Left renal pelvis (tissue), 4 donors: Measurements from ENCODE around the gene SUGP2. TPM values are rescaled to one million over a fixed set of nuclear protein-coding genes. Genes with fewer than 3 reads are reported as not detected.

Source experiments
- DNase-seq, 4 donors: peaks; one replicate each; pipeline ENCODE4 v3.0.0-alpha.2; 2013; ENCODE audit warnings: low read depth in 4 of 4, low spot score in 3 of 4
- polyA plus RNA-seq, 4 donors: library from polyadenylated mRNA; unstranded; fragments of 120-200 nt; gene quantifications; one replicate each; pipeline ENCODE4 v1.2.1, GENCODE V29; 2013; ENCODE audit not compliant: insufficient read length in 4 of 4

The SUGP2 gene
- polyA plus RNA-seq, result 100 to 1,000 TPM in 2 of 4 donors, 10 to 100 TPM in 2; 78.4 to 133 (median 90.7) TPM

DNA sequence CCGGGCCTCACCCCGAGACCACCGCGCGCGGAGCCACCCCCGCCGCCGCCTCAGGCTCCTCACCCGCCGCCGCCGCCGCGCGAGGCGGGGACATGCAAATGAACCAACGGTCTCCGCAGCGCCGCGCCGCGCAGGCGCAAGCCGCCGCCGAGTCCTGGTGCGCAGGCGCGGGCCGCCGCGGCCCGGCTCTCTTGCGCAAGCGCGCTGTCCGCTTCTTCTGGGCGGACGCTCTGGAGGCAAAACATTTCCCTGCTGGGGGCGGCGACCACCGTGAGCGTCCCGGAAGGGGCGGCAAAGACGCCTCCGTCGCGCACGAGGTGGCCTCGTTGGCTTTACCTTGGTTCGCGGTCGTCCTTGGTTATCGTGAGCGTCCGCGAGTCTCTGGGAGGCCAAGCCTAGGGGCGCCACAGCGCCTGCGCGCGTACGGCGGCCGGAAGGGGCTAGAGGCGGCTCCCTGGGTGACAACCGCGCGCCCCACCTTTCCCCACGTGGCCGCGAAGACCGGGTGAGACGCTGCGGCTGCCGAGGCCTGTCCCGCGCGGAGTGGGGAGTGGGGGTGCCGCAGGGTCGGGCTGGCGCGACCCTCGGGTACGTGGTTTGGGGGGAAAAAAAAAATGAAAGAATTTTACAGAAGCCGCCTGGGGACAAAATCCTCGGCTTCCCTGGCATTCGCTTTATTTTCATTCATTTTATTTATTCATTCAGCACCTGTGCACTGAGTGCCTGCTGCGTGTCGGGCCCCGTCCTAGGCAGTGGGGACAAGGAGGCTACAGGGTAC, at the start of gene SUGP2, which contains the start of gene ARMC6:
TSS of gene SUGP2 (minus strand) at position 92 of the 778 bp plus-strand sequence. CDS start 2,446 bp downstream, outside the sequence.
TSS of gene ARMC6 (plus strand) at position 178 of the 778 bp plus-strand sequence. CDS start 607 bp downstream, outside the sequence.
- DNase-seq, result peak; percentile 77 to 84 (median 80)

DNA sequence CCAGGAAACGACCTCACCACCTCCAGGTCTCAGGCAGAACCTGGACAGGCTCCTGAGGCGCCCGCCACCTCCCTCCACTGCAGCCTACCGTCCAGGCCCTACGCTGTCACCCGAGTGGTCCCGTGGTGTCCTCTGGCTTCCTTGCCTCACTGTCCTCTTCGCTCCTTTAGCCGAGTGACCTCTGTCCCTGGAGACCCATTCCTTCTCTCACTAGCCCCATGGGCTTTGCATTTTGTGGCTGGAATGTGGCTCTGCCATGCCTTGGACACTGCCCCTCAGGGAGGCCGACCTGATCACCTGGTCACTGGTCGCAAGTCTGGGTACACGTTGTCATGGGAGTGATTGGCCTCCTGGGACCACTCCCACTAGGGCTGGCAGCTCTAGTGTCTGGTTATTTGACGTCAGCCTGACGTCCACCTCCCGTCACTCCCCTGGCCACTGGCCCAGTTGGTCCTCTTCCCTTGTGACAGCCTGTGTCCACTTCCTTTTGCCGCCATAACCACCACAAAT, 48.4 kb upstream of the SUGP2 start:
- DNase-seq, result no peak

- DNase-seq, result no peak
Observed at GRCh38 chr19:19079571-19079970, 46.3 kb upstream of the SUGP2 start.

- no peak for DNase-seq
Observed at GRCh38 chr19:19078801-19079200, 45.5 kb upstream of the SUGP2 start.

- DNase-seq, result no peak
Observed at GRCh38 chr19:19077103-19077502, 43.8 kb upstream of the SUGP2 start.

- no peak for DNase-seq
Observed at GRCh38 chr19:19076476-19076875, 43.2 kb upstream of the SUGP2 start.

DNA sequence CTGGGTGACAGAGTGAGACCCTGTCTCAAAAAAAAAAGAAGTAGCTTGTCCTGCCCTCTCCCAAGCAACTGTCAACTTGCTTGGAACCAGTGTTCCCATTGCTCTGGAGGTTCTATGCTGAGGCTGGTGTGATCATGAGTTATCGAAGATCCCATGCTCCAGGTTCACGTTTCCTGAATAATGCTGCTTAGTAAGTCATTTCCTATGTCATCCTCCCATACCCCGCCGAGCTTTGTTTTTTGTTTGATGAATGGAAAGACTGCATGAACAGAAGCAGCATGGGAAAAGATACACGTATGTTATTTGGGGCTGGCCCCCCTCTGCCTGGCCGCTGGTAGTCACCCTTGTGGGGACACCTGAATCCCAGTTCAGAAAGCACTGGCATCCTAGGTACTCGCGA, 41.8 kb upstream of the SUGP2 start:
- no peak for DNase-seq

DNA sequence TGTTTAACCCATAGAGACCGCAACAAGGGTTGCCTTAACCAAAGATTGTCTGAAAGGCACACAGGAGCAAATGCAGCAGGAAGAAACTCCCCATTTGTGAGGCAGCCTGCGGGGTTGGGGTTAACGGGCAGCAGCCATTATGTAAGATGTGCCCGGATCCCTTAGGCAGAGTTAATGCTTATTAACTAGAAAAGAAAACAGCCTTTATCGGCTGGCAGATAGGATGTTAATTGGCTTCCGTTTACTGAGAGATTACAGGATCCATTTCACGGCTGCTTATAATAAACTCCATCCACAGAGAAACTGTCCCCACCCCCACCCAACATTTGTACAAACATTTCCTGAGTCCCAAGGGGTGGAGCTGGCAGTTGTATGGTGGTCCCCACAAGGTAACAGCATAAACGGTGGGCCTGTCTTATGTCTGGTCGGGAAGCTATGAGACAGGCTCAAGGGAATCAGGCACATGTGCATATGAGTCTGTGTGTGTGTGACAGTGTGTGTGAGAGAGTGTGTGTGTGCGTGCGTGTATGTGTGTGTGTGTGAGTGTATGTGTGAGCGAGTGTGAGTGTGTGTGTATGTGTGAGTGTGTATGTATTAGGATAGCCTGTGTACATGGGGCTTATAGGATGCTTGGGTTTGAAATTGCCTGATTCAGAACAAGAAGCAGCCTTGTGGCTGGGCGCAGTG, 41.0 kb upstream of the SUGP2 start:
- DNase-seq, result no peak

GRCh38 chr19:19071897-19072296, 38.6 kb upstream of the SUGP2 start:
- DNase-seq, result no peak

DNA sequence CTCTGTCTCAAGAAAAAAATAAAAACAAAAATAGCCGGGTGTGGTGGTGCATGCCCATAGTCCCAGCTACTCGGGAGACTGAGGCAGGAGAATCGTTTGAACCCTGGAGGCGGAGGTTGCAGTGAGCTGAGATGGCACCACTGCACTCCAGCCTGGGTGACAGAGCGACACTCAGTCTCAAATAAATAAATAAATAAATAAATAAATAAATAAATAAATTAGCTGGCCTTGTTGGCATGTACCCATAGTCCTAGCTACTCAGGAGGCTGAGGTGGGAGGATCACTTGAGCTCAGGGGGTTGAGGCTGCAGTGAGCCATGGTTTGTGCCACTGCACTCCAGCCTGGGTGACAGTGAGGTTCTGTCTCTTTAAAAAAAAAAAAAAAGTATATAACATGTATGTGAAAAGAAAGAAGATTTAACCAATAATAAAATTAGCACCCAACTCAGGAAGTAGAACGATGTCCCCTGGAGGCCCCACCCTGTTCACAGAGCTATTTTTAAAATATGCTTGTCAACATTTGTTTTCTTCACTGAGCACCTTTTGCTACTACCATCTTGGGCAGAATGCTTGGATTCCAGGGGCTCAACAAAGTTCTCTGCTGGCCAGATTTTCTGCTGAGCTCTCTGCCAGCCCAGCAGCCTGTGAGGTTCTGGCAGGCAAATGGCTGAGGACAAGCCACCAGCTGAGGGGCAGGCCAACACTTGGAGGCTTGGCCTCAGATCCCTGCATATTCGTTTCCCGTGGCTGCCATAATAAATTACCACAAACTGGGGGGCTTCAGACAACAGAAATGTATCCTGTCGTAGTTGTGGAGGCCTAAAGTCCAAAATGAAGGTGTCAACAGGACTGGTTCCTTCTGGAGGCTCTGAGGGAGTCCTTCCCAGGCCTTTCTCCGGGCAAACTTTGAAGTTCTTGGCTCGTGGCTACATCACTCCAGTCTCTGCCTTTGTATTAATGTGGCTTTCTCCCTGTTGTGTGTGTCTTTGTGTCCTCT, 35.6 kb upstream of the SUGP2 start:
- no peak for DNase-seq

DNA sequence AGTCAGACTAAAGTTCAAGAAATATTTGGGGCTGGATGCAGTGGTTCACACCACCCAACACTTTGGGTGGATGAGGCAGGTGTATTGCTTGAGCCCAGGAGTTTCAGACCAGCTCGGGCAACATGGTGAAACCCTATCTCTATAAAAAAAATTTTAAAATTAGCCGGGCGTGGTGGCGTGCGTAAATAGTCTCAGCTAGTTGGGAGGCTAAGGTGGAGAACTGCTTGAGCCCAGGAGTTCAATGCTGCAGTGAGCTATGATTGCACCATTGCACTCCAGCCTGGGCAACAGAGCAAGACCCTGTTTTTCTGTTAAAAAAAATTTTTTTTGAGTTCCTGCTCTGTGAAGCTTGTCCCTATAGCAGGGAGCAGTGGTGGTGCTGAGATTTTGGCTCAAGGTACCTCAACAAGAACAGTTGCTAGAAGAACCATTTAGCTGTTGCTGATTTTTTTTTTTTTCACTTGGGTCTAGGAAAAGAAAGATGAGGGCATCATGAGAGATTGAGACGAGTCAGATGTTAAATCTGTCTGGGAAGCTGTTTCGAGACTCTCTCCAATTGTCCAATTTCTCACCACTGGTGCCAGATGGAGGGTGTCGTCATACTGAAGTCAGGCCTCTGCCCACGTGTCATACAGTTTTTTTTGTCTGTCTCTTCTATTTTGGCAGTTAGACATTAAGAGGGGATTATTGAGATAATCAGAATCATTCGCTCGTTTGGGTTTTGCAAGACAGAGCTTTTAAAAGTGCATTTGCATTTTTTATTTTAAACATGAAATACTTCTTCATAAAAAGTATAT, 34.2 kb upstream of the SUGP2 start:
- DNase-seq, result no peak

- no peak for DNase-seq
Observed at GRCh38 chr19:19064811-19065745, 31.8 kb upstream of the SUGP2 start.

GRCh38 chr19:19064098-19064722, 30.9 kb upstream of the SUGP2 start:
- DNase-seq, result no peak

- DNase-seq, result peak; percentile 98 to 99 (median 99)
Observed at GRCh38 chr19:19063183-19064097, 30.1 kb upstream of the SUGP2 start, which contains the start of gene SLC25A42. TSS of gene SLC25A42 (plus strand) at chr19:19063994. CDS start at chr19:19096125, 32,131 bp downstream.

GRCh38 chr19:19062454-19063182, 29.3 kb upstream of the SUGP2 start:
- peak in 1 of 4 donors; percentile 33 for DNase-seq

DNA sequence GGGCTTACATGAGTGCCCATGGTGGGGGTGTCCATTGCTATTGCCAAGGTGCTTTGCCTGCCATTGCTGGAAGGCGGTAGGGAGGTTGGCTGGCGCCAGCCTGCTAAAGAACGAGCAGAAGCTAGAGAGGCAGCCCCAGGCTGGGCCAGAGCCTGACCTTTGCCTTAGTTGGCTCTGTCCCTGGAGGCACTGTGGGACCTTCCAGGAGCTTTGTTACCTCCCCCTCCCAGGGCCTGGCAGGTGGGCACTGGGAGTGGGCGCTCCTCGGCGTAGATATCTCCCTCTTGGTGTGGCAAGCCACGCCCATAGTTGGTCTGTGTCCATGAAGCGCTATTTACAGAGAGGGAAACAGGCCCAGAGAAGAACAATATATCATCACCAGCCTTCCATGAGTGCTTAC, 28.2 kb upstream of the SUGP2 start:
- no peak for DNase-seq
